Large intestine (tissue), 3 donors: ENCODE measurements around the gene FRMD6. TPM values are rescaled to one million over a fixed set of nuclear protein-coding genes. Genes with fewer than 3 reads are reported as not detected.
"Not testable (repeated sequence)": the region's sequence is repeated elsewhere in the genome, so short reads cannot be mapped to it uniquely, and the experiment has no call there.

Experiments used
- DNase-seq, 2 donors: peaks; one replicate each; pipeline versions ENCODE4 v3.0.0 to v3.0.0-alpha.2; 2013
- H3K27ac ChIP-seq: one replicate; pipeline ENCODE4 v1.5.1; 2013; ENCODE audit warnings: low read length
- H3K27me3 ChIP-seq: 2 replicates; pipeline ENCODE4 v1.6.1; 2013; ENCODE audit warnings: low read length; ENCODE audit not compliant: control insufficient read depth, insufficient read depth
- H3K36me3 ChIP-seq: 2 replicates; pipeline ENCODE4 v1.6.1; 2013; ENCODE audit warnings: low read length; ENCODE audit not compliant: control insufficient read depth, insufficient read depth
- H3K4me1 ChIP-seq: one replicate; pipeline ENCODE4 v1.6.1; 2013; ENCODE audit warnings: low read length; ENCODE audit not compliant: control insufficient read depth, insufficient read depth
- H3K4me3 ChIP-seq: one replicate; pipeline ENCODE4 v1.5.1; 2013; ENCODE audit warnings: low read length
- H3K9me3 ChIP-seq: one replicate; pipeline ENCODE4 v1.6.1; 2013; ENCODE audit warnings: mild to moderate bottlenecking, low read depth, low read length, moderate library complexity; ENCODE audit not compliant: control insufficient read depth
- WGBS: methylation state at CpG from one replicate; pipeline ENCODE4 v1.1.5; 2013; ENCODE audit warnings: low lambda C conversion rate; ENCODE audit not compliant: insufficient coverage; 5-methylcytosine and 5-hydroxymethylcytosine counted together
- polyA plus RNA-seq: library from polyadenylated mRNA; unstranded; fragments of 120-200 nt; gene quantifications from one replicate; pipeline ENCODE4 v1.2.1, GENCODE V29; 2013

FRMD6 gene
- polyA plus RNA-seq, 1 donor, result 10.3 TPM

GRCh38 chr14:51732494-51733112 lies 80.9 kb downstream of the FRMD6 start:
- H3K27me3 ChIP-seq, result no peaks in the 10 kb centered on the region
- peaks cover 8% of the 10 kb centered on the region for H3K36me3 ChIP-seq
- H3K27ac ChIP-seq, result no peak overlapping the region
- H3K4me3 ChIP-seq, result no peak overlapping the region
- H3K4me1 ChIP-seq, result no peaks in the 10 kb centered on the region
- no CpG with 5 or more reads among the region's 4 CpGs for WGBS
- DNase-seq, result no peak
- H3K9me3 ChIP-seq, result no peaks in the 10 kb centered on the region

GRCh38 chr14:51733147-51733546 lies 81.4 kb downstream of the FRMD6 start:
- no peak overlapping the region for H3K27ac ChIP-seq
- H3K4me3 ChIP-seq, result no peak overlapping the region
- H3K27me3 ChIP-seq, result no peaks in the 10 kb centered on the region
- H3K9me3 ChIP-seq, result no peaks in the 10 kb centered on the region
- peaks cover 3% of the 10 kb centered on the region for H3K36me3 ChIP-seq
- WGBS, result no CpG with 5 or more reads among the region's 1 CpG
- no peaks in the 10 kb centered on the region for H3K4me1 ChIP-seq
- DNase-seq, result no peak

- no peaks in the 10 kb centered on the region for H3K9me3 ChIP-seq
- H3K4me3 ChIP-seq, result no peak overlapping the region
- no CpG with 5 or more reads among the region's 4 CpGs for WGBS
Observed at GRCh38 chr14:51735851-51736250, 84.1 kb downstream of the FRMD6 start.

GRCh38 chr14:51738754-51739153 lies 87.0 kb downstream of the FRMD6 start:
- Histone ChIP-seq H3K27me3 (no peaks in the 10 kb centered on the region), H3K4me1 (no peaks in the 10 kb centered on the region), H3K36me3 (no peaks in the 10 kb centered on the region), H3K27ac (no peak overlapping the region), H3K4me3 (no peak overlapping the region), H3K9me3 (peaks cover 2% of the 10 kb centered on the region)
- DNase-seq, result no peak
- no CpG with 5 or more reads among the region's 8 CpGs for WGBS

More at GRCh38 chr14:51735851-51736250, 84.1 kb downstream of the FRMD6 start:
- H3K4me1 ChIP-seq, result no peaks in the 10 kb centered on the region
- no peaks in the 10 kb centered on the region for H3K27me3 ChIP-seq
- no peaks in the 10 kb centered on the region for H3K36me3 ChIP-seq
- H3K27ac ChIP-seq, result no peak overlapping the region
- no peak for DNase-seq

- Histone ChIP-seq H3K27ac (no peak overlapping the region), H3K36me3 (no peaks in the 10 kb centered on the region), H3K4me1 (no peaks in the 10 kb centered on the region), H3K4me3 (no peak overlapping the region), H3K9me3 (peaks cover 2% of the 10 kb centered on the region), H3K27me3 (no peaks in the 10 kb centered on the region)
- no CpG with 5 or more reads among the region's 23 CpGs for WGBS
- DNase-seq, result no peak
Observed at GRCh38 chr14:51743588-51744000, 91.9 kb downstream of the FRMD6 start.

GRCh38 chr14:51744372-51745130 lies 92.8 kb downstream of the FRMD6 start:
- no peak for DNase-seq
- WGBS, result no CpG with 5 or more reads among the region's 31 CpGs

GRCh38 chr14:51746823-51747222 lies 95.1 kb downstream of the FRMD6 start:
- not testable (repeated sequence) for H3K9me3 ChIP-seq, H3K4me1 ChIP-seq, H3K36me3 ChIP-seq, H3K27me3 ChIP-seq, H3K27ac ChIP-seq, H3K4me3 ChIP-seq, DNase-seq
- no CpG with 5 or more reads among the region's 25 CpGs for WGBS

More at GRCh38 chr14:51744372-51745130, 92.8 kb downstream of the FRMD6 start:
- Histone ChIP-seq H3K27me3 (no peaks in the 10 kb centered on the region), H3K4me3 (no peak overlapping the region), H3K4me1 (no peaks in the 10 kb centered on the region), H3K9me3 (peaks cover 2% of the 10 kb centered on the region), H3K36me3 (no peaks in the 10 kb centered on the region), H3K27ac (no peak overlapping the region)

- Histone ChIP-seq H3K4me1 (no peaks in the 10 kb centered on the region), H3K27ac (no peak overlapping the region), H3K9me3 (no peaks in the 10 kb centered on the region), H3K36me3 (no peaks in the 10 kb centered on the region), H3K4me3 (no peak overlapping the region), H3K27me3 (no peaks in the 10 kb centered on the region)
- DNase-seq, result no peak
- WGBS, result no CpG with 5 or more reads among the region's 13 CpGs
Observed at GRCh38 chr14:51750542-51750941, 98.8 kb downstream of the FRMD6 start.

GRCh38 chr14:51751611-51752345 lies 100.1 kb downstream of the FRMD6 start:
- DNase-seq, H3K36me3 ChIP-seq, H3K9me3 ChIP-seq, H3K27ac ChIP-seq, H3K4me1 ChIP-seq, H3K4me3 ChIP-seq, H3K27me3 ChIP-seq: not testable (repeated sequence)
- no CpG with 5 or more reads among the region's 16 CpGs for WGBS

GRCh38 chr14:51757756-51758155 lies 106.0 kb downstream of the FRMD6 start:
- DNase-seq, H3K9me3 ChIP-seq, H3K27me3 ChIP-seq, H3K27ac ChIP-seq, H3K4me3 ChIP-seq, H3K36me3 ChIP-seq, H3K4me1 ChIP-seq: not testable (repeated sequence)
- WGBS, result no CpG with 5 or more reads among the region's 7 CpGs
